COLO829 (cell line): ENCODE results near the gene ISY1.
"Not testable (repeated sequence)": the region's sequence is repeated elsewhere in the genome, so short reads cannot be mapped to it uniquely, and the experiment has no call there.

Source experiments
- DNase-seq: peaks from one replicate; pipeline ENCODE4 v3.0.0; 2012; ENCODE audit warnings: low spot score

Gene ISY1

GRCh38 chr3:129160891-129161859 lies at the start of gene ISY1:
TSS of gene ISY1 (minus strand) at chr3:129161063. CDS start at chr3:129160975, 88 bp downstream.
- peak; percentile 99 for DNase-seq

GRCh38 chr3:129207479-129207878 lies 46.6 kb upstream of the ISY1 start:
- DNase-seq: no peak

GRCh38 chr3:129205109-129205832 lies 44.4 kb upstream of the ISY1 start:
- DNase-seq: no peak

- no peak for DNase-seq
Observed at GRCh38 chr3:129204473-129204872, 43.6 kb upstream of the ISY1 start.

- DNase-seq: no peak
Observed at GRCh38 chr3:129199366-129199765, 38.5 kb upstream of the ISY1 start.

- no peak for DNase-seq
Observed at GRCh38 chr3:129197321-129197720, 36.5 kb upstream of the ISY1 start.

GRCh38 chr3:129196601-129197000 lies 35.7 kb upstream of the ISY1 start:
- DNase-seq: no peak

GRCh38 chr3:129195731-129196256 lies 34.9 kb upstream of the ISY1 start:
- DNase-seq: peak; percentile 30

- DNase-seq: not testable (repeated sequence)
Observed at GRCh38 chr3:129189793-129190192, 28.9 kb upstream of the ISY1 start.

GRCh38 chr3:129187857-129188256 lies 27.0 kb upstream of the ISY1 start:
- no peak for DNase-seq

GRCh38 chr3:129185783-129186182 lies 24.9 kb upstream of the ISY1 start:
- DNase-seq: no peak

- DNase-seq: not testable (repeated sequence)
Observed at GRCh38 chr3:129184784-129185542, 24.1 kb upstream of the ISY1 start.

- DNase-seq: no peak
Observed at GRCh38 chr3:129184396-129184657, 23.5 kb upstream of the ISY1 start.

GRCh38 chr3:129183569-129184395 lies 22.9 kb upstream of the ISY1 start, which contains the start of gene CNBP:
TSS of gene CNBP (minus strand) at chr3:129183896. CDS start at chr3:129171757, 12,139 bp downstream.
- DNase-seq: peak; percentile 94

- DNase-seq: no peak
Observed at GRCh38 chr3:129182390-129183185, 21.7 kb upstream of the ISY1 start.

- no peak for DNase-seq
Observed at GRCh38 chr3:129181819-129182218, 21.0 kb upstream of the ISY1 start.

- DNase-seq: no peak
Observed at GRCh38 chr3:129180461-129180860, 19.6 kb upstream of the ISY1 start.

GRCh38 chr3:129176051-129176450 lies 15.2 kb upstream of the ISY1 start:
- DNase-seq: no peak

- DNase-seq: no peak
Observed at GRCh38 chr3:129173725-129174124, 12.9 kb upstream of the ISY1 start.

- no peak for DNase-seq
Observed at GRCh38 chr3:129173206-129173605, 12.3 kb upstream of the ISY1 start.
